ENCODE results near the gene BLVRA. TPM values are rescaled to one million over a fixed set of nuclear protein-coding genes. Genes with fewer than 3 reads are reported as not detected.
"Not testable (repeated sequence)": the region's sequence is repeated elsewhere in the genome, so short reads cannot be mapped to it uniquely, and the experiment has no call there.

The BLVRA gene
- total and polyA plus RNA-seq, 10 of the 15 experiments (the other 5 are each of a cell fraction or from before 2014, with no cell fraction given): 63.3 to 198 (median 102) TPM

GRCh38 chr7:43825391-43825808 is 66.9 kb downstream of the BLVRA start (continued):
- TF ChIP-seq ELK1 (IDR thresholded peaks at IDR 0.05; ENCODE audit: low read depth, low read length) (no peak), NRF1 (conservative IDR thresholded peaks at IDR 0.05; ENCODE audit: low read depth, low read length) (no peak), PAX5 (IDR thresholded peaks at IDR 0.05; ENCODE audit: borderline replicate concordance, low read depth, low read length) (no peak), NFYA (IDR thresholded peaks at IDR 0.05; ENCODE audit: borderline replicate concordance, low read depth, low read length) (no peak), SREBF2 (IDR thresholded peaks at IDR 0.05; ENCODE audit: low read length) (no peak), ATF2 (IDR thresholded peaks at IDR 0.05; ENCODE audit: low read length) (no peak), HCFC1 (IDR thresholded peaks at IDR 0.05; ENCODE audit: low read length) (no peak), TCF7 (IDR thresholded peaks at IDR 0.05; ENCODE audit: borderline replicate concordance) (no peak), SIN3A (IDR thresholded peaks at IDR 0.05; ENCODE audit: low read depth, low read length) (no peak), MLLT1 (IDR thresholded peaks at IDR 0.05) (no peak), BACH1 (IDR thresholded peaks at IDR 0.05; ENCODE audit: borderline replicate concordance) (no peak)

- CTCF ChIA-PET: interaction anchor here (0.6 to 2.0 kb wide), 6 partner anchors 7 to 248 kb away, joined by 3 to 5 read pairs (median 4); partner anchors contain the start of gene STK17A
- H4K20me1 ChIP-seq (ENCODE audit: control insufficient read depth, insufficient read depth); H3K27ac ChIP-seq (ENCODE audit: control insufficient read depth, insufficient read depth); H3K4me1 ChIP-seq (ENCODE audit: control insufficient read depth, insufficient read depth, low read length); H3K4me2 ChIP-seq (ENCODE audit: control insufficient read depth, insufficient read depth); H3K27me3 ChIP-seq (replicated peaks in 1 of 2; ENCODE audit: control insufficient read depth in 2 of 2, insufficient read depth in 2 of 2, low read length in 1 of 2); H3K4me3 ChIP-seq; H3K9me3 ChIP-seq (replicated peaks; ENCODE audit: control insufficient read depth, insufficient read depth, low read length); H2AFZ ChIP-seq (ENCODE audit: control insufficient read depth, low read depth, low read length); H3K79me2 ChIP-seq (ENCODE audit: control insufficient read depth, insufficient read depth, low read length); DNase-seq (ENCODE audit: low read depth, low spot score); ATAC-seq; BruUV-seq (replicated peaks); FAIRE-seq; H3K36me3 ChIP-seq (ENCODE audit: control insufficient read depth in 2 of 2, insufficient read depth in 2 of 2, low read length in 1 of 2); H3K9ac ChIP-seq (ENCODE audit: control insufficient read depth, insufficient read depth, low read length); intact Hi-C loops (cut with micrococcal nuclease; ENCODE audit: unreplicated experiment); SMC1A ChIA-PET (ENCODE audit: uncharacterized antibody, unreplicated experiment): not testable (repeated sequence)
- POLR2A ChIA-PET: interaction anchor here (0.7 kb wide), 1 partner anchor 9 kb away, joined by 4 read pairs; no protein-coding TSS in a partner anchor
- in situ Hi-C loops (cut with MboI): loop anchor here (10.0 to 25.0 kb wide), 3 partner anchors 516 to 1894 kb away; partner anchors contain the start of genes MRPL32 and PSMA2
- RAD21 ChIA-PET (ENCODE audit: unreplicated experiment): interaction anchor here (0.7 to 3.5 kb wide), 3 partner anchors 8 to 248 kb away, joined by 3 to 12 read pairs (median 4); partner anchors contain the start of gene STK17A
Measured at GRCh38 chr7:43830917-43831316, 72.4 kb downstream of the BLVRA start.

Data from GM12878 (cell line).